Astrocyte (in vitro differentiated cells and primary cell): Measurements from ENCODE around the gene CIAPIN1.

Experiments used
- CTCF ChIP-seq: IDR thresholded peaks from 2 replicates; pipeline ENCODE4 v1.5.1; 2011; ENCODE audit warnings: low read depth, mild to moderate bottlenecking, inconsistent platforms, low read length, moderate library complexity; ENCODE audit not compliant: insufficient read depth
- EZH2 ChIP-seq: IDR thresholded peaks from 2 replicates; pipeline ENCODE4 v1.6.1; 2012; ENCODE audit warnings: mild to moderate bottlenecking, low read length, inconsistent platforms; ENCODE audit not compliant: insufficient read depth

GRCh38 chr16:57392694-57393093, 54.5 kb downstream of the CIAPIN1 start:
- no peak for TF ChIP-seq CTCF
- no peak for TF ChIP-seq EZH2
